ENCODE measurements around the gene MED10. TPM values are rescaled to one million over a fixed set of nuclear protein-coding genes. Genes with fewer than 3 reads are reported as not detected.

MED10 gene
- total and polyA plus RNA-seq, 4 donors, result 18.9 to 34.3 (median 31.4) TPM

- Histone ChIP-seq H3K27me3 (ENCODE audit: control insufficient read depth in 3 of 3, insufficient read depth in 3 of 3, low read length in 2 of 3) (no peaks in the 10 kb centered on the region), H3K9ac (ENCODE audit: insufficient read depth in 1 of 2, low read length in 2 of 2) (no peak overlapping the region), H3K4me3 (no peak overlapping the region), H3K36me3 (ENCODE audit: control insufficient read depth in 4 of 4, insufficient read depth in 4 of 4, low read length in 4 of 4) (no peaks in the 10 kb centered on the region), H3K4me1 (ENCODE audit: control insufficient read depth in 5 of 5, insufficient read depth in 5 of 5, low read length in 5 of 5) (peaks cover 0 to 4% (median 0%) of the 10 kb centered on the region in 5 donors), H3K27ac (ENCODE audit: low read depth in 1 of 2, low read length in 1 of 2) (no peak overlapping the region), H3K9me3 (ENCODE audit: control insufficient read depth in 4 of 4, insufficient read depth in 3 of 4, low read length in 3 of 4) (peaks cover 0 to 2% (median 0%) of the 10 kb centered on the region in 4 donors)
- DNase-seq (no peak), ATAC-seq (ENCODE audit: insufficient read depth, low FRiP score) (no peak)
- WGBS, 2 donors, result 82 to 89% methylated on average over 8 of the region's 8 CpGs
- TF ChIP-seq CTCF (IDR thresholded peaks at IDR 0.05; ENCODE audit: control extremely low read depth, extremely low read depth), result no peak
These were observed 45.8 kb upstream of the MED10 start for GRCh38 chr5:6424110-6424659.

GRCh38 chr5:6423327-6424109 is 45.2 kb upstream of the MED10 start:
- Histone ChIP-seq H3K9ac (ENCODE audit: insufficient read depth in 1 of 2, low read length in 2 of 2) (no peak overlapping the region), H3K4me3 (no peak overlapping the region), H3K4me1 (ENCODE audit: control insufficient read depth in 5 of 5, insufficient read depth in 5 of 5, low read length in 5 of 5) (peaks cover 0 to 4% (median 0%) of the 10 kb centered on the region in 5 donors), H3K36me3 (ENCODE audit: control insufficient read depth in 4 of 4, insufficient read depth in 4 of 4, low read length in 4 of 4) (no peaks in the 10 kb centered on the region), H3K9me3 (ENCODE audit: control insufficient read depth in 4 of 4, insufficient read depth in 3 of 4, low read length in 3 of 4) (peaks cover 0 to 2% (median 0%) of the 10 kb centered on the region in 4 donors), H3K27ac (ENCODE audit: low read depth in 1 of 2, low read length in 1 of 2) (no peak overlapping the region), H3K27me3 (ENCODE audit: control insufficient read depth in 3 of 3, insufficient read depth in 3 of 3, low read length in 2 of 3) (no peaks in the 10 kb centered on the region)
- DNase-seq (no peak), ATAC-seq (ENCODE audit: insufficient read depth, low FRiP score) (no peak)
- TF ChIP-seq CTCF (IDR thresholded peaks at IDR 0.05; ENCODE audit: control extremely low read depth, extremely low read depth), result no peak
- WGBS, 2 donors, result 63 to 73% methylated on average over 13 of the region's 13 CpGs

GRCh38 chr5:6419340-6419852 is 41.0 kb upstream of the MED10 start:
- no peak for TF ChIP-seq CTCF (IDR thresholded peaks at IDR 0.05; ENCODE audit: control extremely low read depth, extremely low read depth)
- Histone ChIP-seq H3K4me3 (no peak overlapping the region), H3K27ac (ENCODE audit: low read depth in 1 of 2, low read length in 1 of 2) (no peak overlapping the region), H3K9ac (ENCODE audit: insufficient read depth in 1 of 2, low read length in 2 of 2) (no peak overlapping the region), H3K4me1 (ENCODE audit: control insufficient read depth in 5 of 5, insufficient read depth in 5 of 5, low read length in 5 of 5) (peaks cover 0 to 4% (median 0%) of the 10 kb centered on the region in 5 donors), H3K36me3 (ENCODE audit: control insufficient read depth in 4 of 4, insufficient read depth in 4 of 4, low read length in 4 of 4) (no peaks in the 10 kb centered on the region), H3K27me3 (ENCODE audit: control insufficient read depth in 3 of 3, insufficient read depth in 3 of 3, low read length in 2 of 3) (no peaks in the 10 kb centered on the region), H3K9me3 (ENCODE audit: control insufficient read depth in 4 of 4, insufficient read depth in 3 of 4, low read length in 3 of 4) (peaks cover 0 to 5% (median 0%) of the 10 kb centered on the region in 4 donors)
- WGBS, 2 donors, result 33 to 62% methylated on average over 8 of the region's 8 CpGs
- ATAC-seq (ENCODE audit: insufficient read depth, low FRiP score), result no peak
- peak in 1 of 3 donors; percentile 18 for DNase-seq
